Endodermal cell (in vitro differentiated cells): ENCODE measurements around the gene CDC14A. TPM values are rescaled to one million over a fixed set of nuclear protein-coding genes. Genes with fewer than 3 reads are reported as not detected.

ENCODE experiments used
- DNase-seq: peaks from one replicate; pipeline ENCODE4 v3.0.0-alpha.2; 2017
- H3K27ac ChIP-seq: 2 replicates; pipeline ENCODE4 v1.5.1; 2013; ENCODE audit warnings: mild to moderate bottlenecking, low read depth, low read length, moderate library complexity
- H3K27me3 ChIP-seq: 2 replicates; pipeline ENCODE4 v1.6.1; 2013; ENCODE audit warnings: mild to moderate bottlenecking, low read length, moderate library complexity; ENCODE audit not compliant: insufficient read depth, control insufficient read depth, poor library complexity, severe bottlenecking
- H3K36me3 ChIP-seq: 2 replicates; pipeline ENCODE4 v1.7.0; 2013; ENCODE audit warnings: mild to moderate bottlenecking, low read length, moderate library complexity; ENCODE audit not compliant: control insufficient read depth, insufficient read depth
- H3K4me1 ChIP-seq: one replicate; pipeline ENCODE4 v1.7.0; 2013; ENCODE audit warnings: low read length; ENCODE audit not compliant: control insufficient read depth, insufficient read depth
- H3K4me3 ChIP-seq: 2 replicates; pipeline ENCODE4 v1.5.1; 2013; ENCODE audit warnings: mild to moderate bottlenecking, low read length, moderate library complexity
- H3K9ac ChIP-seq: 2 replicates; pipeline ENCODE4 v1.6.1; 2013; ENCODE audit warnings: mild to moderate bottlenecking, low read length, moderate library complexity; ENCODE audit not compliant: poor library complexity, severe bottlenecking; ENCODE audit errors: extremely low read depth
- H3K9me3 ChIP-seq: 2 replicates; pipeline ENCODE4 v1.6.1; 2013; ENCODE audit warnings: mild to moderate bottlenecking, low read length, moderate library complexity; ENCODE audit not compliant: control insufficient read depth
- H3K27ac Mint-ChIP-seq: 2 replicates; pipeline ENCODE4 v1.8.0; 2020; ENCODE audit warnings: mixed read lengths
- H3K27me3 Mint-ChIP-seq: 2 replicates; pipeline ENCODE4 v1.8.0; 2021; ENCODE audit warnings: mild to moderate bottlenecking, mixed read lengths; ENCODE audit not compliant: insufficient read depth
- H3K36me3 Mint-ChIP-seq: 2 replicates; pipeline ENCODE4 v1.8.0; 2020; ENCODE audit warnings: low read depth, mixed read lengths
- H3K4me1 Mint-ChIP-seq: 2 replicates; pipeline ENCODE4 v1.8.0; 2020; ENCODE audit warnings: mixed read lengths
- H3K4me3 Mint-ChIP-seq: 2 replicates; pipeline ENCODE4 v1.8.0; 2020; ENCODE audit warnings: mild to moderate bottlenecking, moderate library complexity, mixed read lengths
- H3K9me3 Mint-ChIP-seq: 2 replicates; pipeline ENCODE4 v1.8.0; 2020; ENCODE audit warnings: mild to moderate bottlenecking, mixed read lengths
- WGBS, 2 experiments: methylation state at CpG; one replicate each; pipeline versions ENCODE4 v1.1.5 to v1.1.7; 2013; ENCODE audit warnings: missing lambda C conversion rate in 2 of 2, mixed read lengths in 1 of 2; ENCODE audit not compliant: insufficient coverage in 1 of 2, insufficient read length in 1 of 2; 5-methylcytosine and 5-hydroxymethylcytosine counted together
- total RNA-seq, 2 donors: library from RNA; stranded (reverse); fragmentation: NEBNext Ultra II Directional in 1 of 2; extraction: Animal tissue kit (Norgen Biotek cat#: 25700) in 1 of 2; gene quantifications; 2 replicates in 1 of 2; 3 replicates in 1 of 2; pipeline ENCODE4 v1.2.1, GENCODE V29; 2021
- TF ChIP-seq, protein P1 (sequence below): fragments of 200-600 bp; sonication (generic); conservative IDR thresholded peaks from 2 replicates; pipeline ENCODE4 v1.5.0; 2021; ENCODE audit warnings: antibody characterized with exemption, mild to moderate bottlenecking

CDC14A gene
- total RNA-seq, 2 donors from 2014 or later = 14.5 to 17.6 TPM

DNA sequence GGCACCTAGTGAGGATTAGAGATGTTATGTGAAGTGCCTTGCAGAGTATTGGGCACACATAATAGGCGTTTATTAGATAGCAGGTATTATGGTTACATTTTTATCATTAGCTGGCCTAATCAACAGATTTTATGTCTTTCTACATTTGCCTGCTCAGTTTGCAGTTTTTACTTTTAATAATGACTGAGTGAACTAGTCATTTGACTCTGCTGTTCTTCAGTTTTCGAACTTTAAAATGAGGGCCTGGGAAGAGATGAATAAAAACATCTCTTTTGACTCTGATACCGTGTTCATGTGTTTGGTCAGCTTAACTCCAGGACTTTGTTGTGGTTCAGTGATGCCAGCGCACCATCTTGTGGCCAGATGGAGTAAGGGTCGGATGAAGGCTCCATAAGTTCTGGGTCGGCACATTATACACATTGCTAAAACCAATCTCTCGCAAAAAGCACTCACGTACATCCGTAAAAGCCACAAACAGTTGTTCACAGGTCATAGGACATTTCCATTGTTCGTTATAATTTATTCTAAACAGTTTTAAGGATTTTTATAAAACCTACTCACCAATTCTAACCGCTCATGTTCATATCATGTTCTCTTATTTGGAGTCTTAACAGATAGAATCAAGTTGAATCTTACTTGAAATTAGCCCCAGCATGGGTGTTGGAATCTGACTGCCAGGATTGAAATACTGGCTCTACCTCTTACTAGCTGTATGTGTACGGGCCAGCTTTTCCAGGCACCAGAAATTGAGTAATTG lies 107.2 kb downstream of the CDC14A start:
- Histone ChIP-seq H3K9me3 (no peaks in the 10 kb centered on the region), H3K9ac (no peak overlapping the region), H3K27ac (no peak overlapping the region), H3K27me3 (no peaks in the 10 kb centered on the region), H3K4me1 (peaks cover 3% of the 10 kb centered on the region), H3K36me3 (peaks cover 26% of the 10 kb centered on the region), H3K4me3 (no peak overlapping the region)
- no peak overlapping the region for H3K27ac Mint-ChIP-seq
- H3K4me1 Mint-ChIP-seq = peaks cover 41% of the 10 kb centered on the region
- H3K4me3 Mint-ChIP-seq = no peak overlapping the region
- TF ChIP-seq, protein P1, sequence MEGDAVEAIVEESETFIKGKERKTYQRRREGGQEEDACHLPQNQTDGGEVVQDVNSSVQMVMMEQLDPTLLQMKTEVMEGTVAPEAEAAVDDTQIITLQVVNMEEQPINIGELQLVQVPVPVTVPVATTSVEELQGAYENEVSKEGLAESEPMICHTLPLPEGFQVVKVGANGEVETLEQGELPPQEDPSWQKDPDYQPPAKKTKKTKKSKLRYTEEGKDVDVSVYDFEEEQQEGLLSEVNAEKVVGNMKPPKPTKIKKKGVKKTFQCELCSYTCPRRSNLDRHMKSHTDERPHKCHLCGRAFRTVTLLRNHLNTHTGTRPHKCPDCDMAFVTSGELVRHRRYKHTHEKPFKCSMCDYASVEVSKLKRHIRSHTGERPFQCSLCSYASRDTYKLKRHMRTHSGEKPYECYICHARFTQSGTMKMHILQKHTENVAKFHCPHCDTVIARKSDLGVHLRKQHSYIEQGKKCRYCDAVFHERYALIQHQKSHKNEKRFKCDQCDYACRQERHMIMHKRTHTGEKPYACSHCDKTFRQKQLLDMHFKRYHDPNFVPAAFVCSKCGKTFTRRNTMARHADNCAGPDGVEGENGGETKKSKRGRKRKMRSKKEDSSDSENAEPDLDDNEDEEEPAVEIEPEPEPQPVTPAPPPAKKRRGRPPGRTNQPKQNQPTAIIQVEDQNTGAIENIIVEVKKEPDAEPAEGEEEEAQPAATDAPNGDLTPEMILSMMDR = peak; percentile 89
- DNase-seq = peak; percentile 89
- H3K27me3 Mint-ChIP-seq = no peaks in the 10 kb centered on the region
- H3K9me3 Mint-ChIP-seq = no peaks in the 10 kb centered on the region
- WGBS, 2 experiments = 25 to 32% methylated on average over 5 to 12 of the region's 12 CpGs
- peaks cover 10% of the 10 kb centered on the region for H3K36me3 Mint-ChIP-seq

DNA sequence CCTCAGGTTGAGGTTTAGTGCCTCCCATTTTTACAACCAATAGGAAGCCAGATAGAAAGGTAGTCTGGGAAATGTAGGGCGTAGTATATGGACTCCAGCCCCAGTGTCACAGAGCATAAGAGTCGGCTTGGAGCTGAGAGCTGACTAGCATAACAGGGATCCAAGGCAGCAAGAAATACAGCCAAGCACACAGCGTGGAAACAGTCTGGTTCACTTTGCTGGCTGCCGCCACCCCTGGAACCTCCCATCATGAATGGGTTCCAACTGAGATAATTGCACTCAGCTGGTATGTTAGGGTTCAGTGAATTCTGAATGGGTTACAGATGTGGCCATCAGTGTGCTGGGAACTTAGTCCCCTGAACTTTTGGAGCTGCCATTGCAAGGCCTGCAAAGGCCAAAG lies 108.9 kb downstream of the CDC14A start:
- no peak overlapping the region for H3K4me3 Mint-ChIP-seq
- H3K27me3 Mint-ChIP-seq = no peaks in the 10 kb centered on the region
- 94 to 95% methylated on average over 4 of the region's 4 CpGs for WGBS, 2 experiments
- peaks cover 3% of the 10 kb centered on the region for H3K4me1 ChIP-seq
- no peaks in the 10 kb centered on the region for H3K9me3 ChIP-seq
- peak; percentile 52 for DNase-seq
- H3K9ac ChIP-seq = no peak overlapping the region
- H3K9me3 Mint-ChIP-seq = no peaks in the 10 kb centered on the region
- no peaks in the 10 kb centered on the region for H3K27me3 ChIP-seq
- peaks cover 18% of the 10 kb centered on the region for H3K36me3 Mint-ChIP-seq
- TF ChIP-seq, protein P1 = no peak
- no peak overlapping the region for H3K27ac Mint-ChIP-seq
- peaks cover 41% of the 10 kb centered on the region for H3K4me1 Mint-ChIP-seq
- H3K4me3 ChIP-seq = no peak overlapping the region
- peaks cover 29% of the 10 kb centered on the region for H3K36me3 ChIP-seq
- no peak overlapping the region for H3K27ac ChIP-seq

DNA sequence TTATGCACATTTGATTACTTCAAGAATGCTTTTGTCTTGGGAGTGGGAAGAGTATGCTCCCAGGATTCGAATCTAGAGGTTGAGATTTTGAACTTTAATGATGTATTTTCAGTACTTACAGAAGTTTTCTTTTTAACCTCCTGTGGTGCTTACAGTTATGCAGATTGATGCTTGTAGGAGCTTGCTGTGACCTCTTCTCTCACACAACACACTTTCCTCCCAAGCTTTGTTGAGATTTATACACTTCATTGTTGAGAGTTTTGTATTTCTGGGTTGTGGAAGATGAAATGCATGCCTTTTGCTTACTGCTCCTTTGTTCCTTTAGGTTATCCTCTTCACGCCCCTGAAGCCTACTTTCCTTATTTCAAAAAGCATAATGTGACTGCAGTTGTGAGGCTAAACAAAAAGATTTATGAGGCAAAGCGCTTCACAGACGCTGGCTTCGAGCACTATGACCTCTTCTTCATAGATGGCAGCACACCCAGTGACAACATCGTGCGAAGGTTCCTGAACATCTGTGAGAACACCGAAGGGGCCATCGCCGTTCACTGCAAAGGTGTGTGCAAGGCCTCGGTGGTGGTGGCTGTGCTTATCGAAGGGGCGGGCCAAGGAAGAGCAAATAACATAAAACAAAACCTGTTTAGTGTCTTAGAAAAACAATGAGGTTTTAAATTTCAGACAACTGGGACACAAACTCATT lies 110.2 kb downstream of the CDC14A start:
- Histone ChIP-seq H3K9ac (no peak overlapping the region), H3K4me3 (no peak overlapping the region), H3K27ac (no peak overlapping the region), H3K4me1 (peaks cover 3% of the 10 kb centered on the region), H3K27me3 (no peaks in the 10 kb centered on the region), H3K9me3 (no peaks in the 10 kb centered on the region), H3K36me3 (peaks cover 26% of the 10 kb centered on the region)
- no peaks in the 10 kb centered on the region for H3K9me3 Mint-ChIP-seq
- WGBS, 2 experiments = 53 to 68% methylated on average over 7 to 13 of the region's 13 CpGs
- H3K36me3 Mint-ChIP-seq = peaks cover 24% of the 10 kb centered on the region
- H3K27me3 Mint-ChIP-seq = no peaks in the 10 kb centered on the region
- H3K27ac Mint-ChIP-seq = peak overlapping the region; percentile 48
- H3K4me1 Mint-ChIP-seq = peaks cover 32% of the 10 kb centered on the region
- TF ChIP-seq, protein P1 = no peak
- peak; percentile 58 for DNase-seq
- no peak overlapping the region for H3K4me3 Mint-ChIP-seq
